Measurements from ENCODE around the gene FDXACB1. TPM values are rescaled to one million over a fixed set of nuclear protein-coding genes. Genes with fewer than 3 reads are reported as not detected.

Gene FDXACB1
- total RNA-seq, 4 donors from 2014 or later: 1.7 to 7.4 (median 3.3) TPM; not detected in 1

- H3K27ac ChIP-seq: no peak overlapping the region
- TF ChIP-seq, protein P1, sequence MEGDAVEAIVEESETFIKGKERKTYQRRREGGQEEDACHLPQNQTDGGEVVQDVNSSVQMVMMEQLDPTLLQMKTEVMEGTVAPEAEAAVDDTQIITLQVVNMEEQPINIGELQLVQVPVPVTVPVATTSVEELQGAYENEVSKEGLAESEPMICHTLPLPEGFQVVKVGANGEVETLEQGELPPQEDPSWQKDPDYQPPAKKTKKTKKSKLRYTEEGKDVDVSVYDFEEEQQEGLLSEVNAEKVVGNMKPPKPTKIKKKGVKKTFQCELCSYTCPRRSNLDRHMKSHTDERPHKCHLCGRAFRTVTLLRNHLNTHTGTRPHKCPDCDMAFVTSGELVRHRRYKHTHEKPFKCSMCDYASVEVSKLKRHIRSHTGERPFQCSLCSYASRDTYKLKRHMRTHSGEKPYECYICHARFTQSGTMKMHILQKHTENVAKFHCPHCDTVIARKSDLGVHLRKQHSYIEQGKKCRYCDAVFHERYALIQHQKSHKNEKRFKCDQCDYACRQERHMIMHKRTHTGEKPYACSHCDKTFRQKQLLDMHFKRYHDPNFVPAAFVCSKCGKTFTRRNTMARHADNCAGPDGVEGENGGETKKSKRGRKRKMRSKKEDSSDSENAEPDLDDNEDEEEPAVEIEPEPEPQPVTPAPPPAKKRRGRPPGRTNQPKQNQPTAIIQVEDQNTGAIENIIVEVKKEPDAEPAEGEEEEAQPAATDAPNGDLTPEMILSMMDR (IDR thresholded peaks at IDR 0.05): no peak
- no peak for TF ChIP-seq POLR2A (IDR thresholded peaks at IDR 0.05)
- no peaks in the 10 kb centered on the region for H3K36me3 ChIP-seq
- intact Hi-C loops (cut with DNase I; ENCODE audit: low total_unique reads): loop anchor here (10.0 kb wide), 2 partner anchors 60 to 260 kb away; no protein-coding TSS in a partner anchor
- no peaks in the 10 kb centered on the region for H3K27me3 ChIP-seq
- H3K4me3 ChIP-seq: no peak overlapping the region
- DNase-seq: no peak
- H3K9me3 ChIP-seq: no peaks in the 10 kb centered on the region
- H3K4me1 ChIP-seq: no peaks in the 10 kb centered on the region
These were observed 44.4 kb downstream of the FDXACB1 start for GRCh38 chr11:111834432-111835163.

GRCh38 chr11:111833524-111833923 lies 45.4 kb downstream of the FDXACB1 start:
- no peak for TF ChIP-seq POLR2A (IDR thresholded peaks at IDR 0.05)
- TF ChIP-seq, protein P1 (IDR thresholded peaks at IDR 0.05): peak in 1 of 4 experiments; percentile 11
- Histone ChIP-seq H3K27ac (no peak overlapping the region), H3K4me3 (no peak overlapping the region), H3K4me1 (no peaks in the 10 kb centered on the region), H3K36me3 (no peaks in the 10 kb centered on the region), H3K27me3 (no peaks in the 10 kb centered on the region), H3K9me3 (no peaks in the 10 kb centered on the region)
- intact Hi-C loops (cut with DNase I; ENCODE audit: low total_unique reads): loop anchor here (10.0 kb wide), 2 partner anchors 59 to 259 kb away; no protein-coding TSS in a partner anchor
- DNase-seq: no peak

DNA sequence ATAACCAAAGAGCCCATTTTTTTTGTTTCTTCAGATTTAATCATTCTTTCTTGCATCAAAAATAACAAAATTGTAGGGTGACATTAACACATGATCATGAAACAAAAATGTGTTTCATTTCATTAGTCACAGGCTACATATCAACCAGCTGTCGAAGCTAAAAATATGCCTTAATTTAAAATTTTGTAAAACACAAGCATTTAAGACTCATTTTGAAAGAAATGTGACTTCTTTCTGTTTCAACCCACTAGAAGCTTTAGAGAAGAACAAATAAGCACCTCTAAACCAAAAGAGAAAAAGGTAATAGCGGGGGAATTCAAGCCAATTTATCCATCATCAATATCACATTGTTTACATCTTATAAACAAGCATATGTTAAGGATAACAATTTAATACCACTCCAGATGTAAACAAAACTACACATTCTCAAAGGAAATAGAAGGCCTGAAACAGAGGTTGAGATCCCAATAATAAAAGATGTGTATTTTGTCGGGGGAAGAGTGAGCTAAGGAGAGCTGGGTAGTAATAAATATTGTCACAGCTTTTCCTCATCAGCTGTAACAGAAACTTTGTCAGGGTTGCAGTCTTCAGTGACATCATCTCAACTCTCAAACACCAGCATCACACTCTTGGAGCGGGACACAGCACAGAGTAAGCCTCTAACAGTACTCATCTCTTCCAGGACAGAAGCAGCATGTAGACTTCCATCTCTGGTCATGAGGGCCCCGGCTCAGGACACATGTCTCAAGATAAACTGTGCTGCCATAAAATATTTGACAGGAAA lies 49.6 kb downstream of the FDXACB1 start:
- Histone ChIP-seq H3K4me3 (no peak overlapping the region), H3K4me1 (no peaks in the 10 kb centered on the region), H3K9me3 (no peaks in the 10 kb centered on the region), H3K36me3 (no peaks in the 10 kb centered on the region), H3K27me3 (no peaks in the 10 kb centered on the region), H3K27ac (no peak overlapping the region)
- TF ChIP-seq, protein P1 (IDR thresholded peaks at IDR 0.05): no peak
- TF ChIP-seq POLR2A (IDR thresholded peaks at IDR 0.05): no peak
- no peak for DNase-seq
- intact Hi-C loops (cut with DNase I; ENCODE audit: low total_unique reads): no loop called here

GRCh38 chr11:111826322-111826950 lies 52.5 kb downstream of the FDXACB1 start:
- H3K4me3 ChIP-seq: no peak overlapping the region
- H3K4me1 ChIP-seq: no peaks in the 10 kb centered on the region
- no peak for DNase-seq
- H3K27me3 ChIP-seq: no peaks in the 10 kb centered on the region
- no peak overlapping the region for H3K27ac ChIP-seq
- no peak for TF ChIP-seq POLR2A (IDR thresholded peaks at IDR 0.05)
- TF ChIP-seq, protein P1 (IDR thresholded peaks at IDR 0.05): no peak
- intact Hi-C loops (cut with DNase I; ENCODE audit: low total_unique reads): no loop called here
- no peaks in the 10 kb centered on the region for H3K36me3 ChIP-seq
- H3K9me3 ChIP-seq: no peaks in the 10 kb centered on the region

Small RNAs within 50 kb of the gene (small RNA-seq; reads per million reads assigned to genes)
- gene C11orf52 (not detected), gene GNG5P3 (not detected), gene RNA5SP351 (not detected), gene RPL37AP8 (not detected)

Other genes with a start within 250 kb of the FDXACB1 start
- 10 to 100 TPM; 12.0 to 30.0 (median 28.4) TPM for gene PPP2R1B, start 112.8 kb downstream of the FDXACB1 start, total RNA-seq
- gene ALG9, start 7.6 kb downstream of the FDXACB1 start, total RNA-seq: 10 to 100 TPM; 23.6 to 60.2 (median 49.4) TPM
- gene CFAP68, start 376 bp upstream of the FDXACB1 start, total RNA-seq: 10 to 100 TPM in 1 of 4 donors, 1 to 10 TPM in 2, under 1 TPM in 1; 0.29 to 22.8 (median 4.2) TPM
- 100 to 1,000 TPM in 1 of 4 donors, 10 to 100 TPM in 3; 19.9 to 179 (median 56.5) TPM for gene CRYAB, start 32.6 kb upstream of the FDXACB1 start, total RNA-seq
- gene HSPB2, start 33.6 kb upstream of the FDXACB1 start, total RNA-seq: 1 to 10 TPM in 1 of 4 donors, under 1 TPM in 1, not detected in 2; 0.21 to 5.2 TPM
- 1 to 10 TPM in 2 of 4 donors, not detected in 2; 1.6 to 2.4 TPM for gene C11orf52, start 39.7 kb upstream of the FDXACB1 start, total RNA-seq
- 10 to 100 TPM; 38.7 to 63.0 (median 51.4) TPM for gene DIXDC1, start 58.2 kb upstream of the FDXACB1 start, total RNA-seq
- gene DLAT, start 146.2 kb upstream of the FDXACB1 start, total RNA-seq: 10 to 100 TPM; 11.8 to 32.7 (median 24.7) TPM
- 1 to 10 TPM in 2 of 4 donors, under 1 TPM in 2; 0.29 to 5.5 (median 1.6) TPM for gene PIH1D2, start 194.9 kb upstream of the FDXACB1 start, total RNA-seq
- 10 to 100 TPM in 2 of 4 donors, 1 to 10 TPM in 2; 2.3 to 32.9 (median 14.3) TPM for gene NKAPD1, start 195.1 kb upstream of the FDXACB1 start, total RNA-seq
- 10 to 100 TPM; 17.7 to 56.1 (median 43.6) TPM for gene TIMM8B, start 207.6 kb upstream of the FDXACB1 start, total RNA-seq
- gene SDHD, start 207.7 kb upstream of the FDXACB1 start, total RNA-seq: 100 to 1,000 TPM in 2 of 4 donors, 10 to 100 TPM in 2; 84.7 to 157 (median 104) TPM

Measured in uterus (tissue), 4 donors.